ENCODE data around the gene ZFP36L2. TPM values are rescaled to one million over a fixed set of nuclear protein-coding genes. Genes with fewer than 3 reads are reported as not detected.

ZFP36L2 gene
- total and polyA plus RNA-seq, 9 of the 15 experiments (the other 6 are each of a cell fraction or from before 2014, with no cell fraction given) = 4.1 to 60.6 (median 20.3) TPM

GRCh38 chr2:43269074-43269572 lies 42.7 kb upstream of the ZFP36L2 start (continued):
- TF ChIP-seq HES1 (IDR thresholded peaks at IDR 0.05; ENCODE audit: low read depth) (no peak), KLF6 (CRISPR knock-in tag; IDR thresholded peaks at IDR 0.05; ENCODE audit: borderline replicate concordance) (no peak), TSC22D4 (tag; IDR thresholded peaks at IDR 0.05) (no peak), CCAR2 (IDR thresholded peaks at IDR 0.05; ENCODE audit: low read depth, low read length) (no peak), ZNF586 (CRISPR knock-in tag; conservative IDR thresholded peaks at IDR 0.05) (no peak), SMAD2 (IDR thresholded peaks at IDR 0.05; ENCODE audit: low read depth, low read length) (no peak), HDGF (IDR thresholded peaks at IDR 0.05) (no peak), TCF3 (CRISPR knock-in tag; IDR thresholded peaks at IDR 0.05) (peak; percentile 60; the same call in 1 of the 2 replicates), ZNF609 (CRISPR knock-in tag; IDR thresholded peaks at IDR 0.05; ENCODE audit: borderline replicate concordance) (no peak), FUS (optimal IDR thresholded peaks at IDR 0.05; ENCODE audit: low read depth, low read length) (no peak), ZFP1 (CRISPR knock-in tag; IDR thresholded peaks at IDR 0.05) (no peak), CREM (IDR thresholded peaks at IDR 0.05; ENCODE audit: low read depth) (peak; percentile 47), ZNF592 (IDR thresholded peaks at IDR 0.05) (peak; percentile 50; the same call in 1 of the 2 replicates), ZBTB26 (CRISPR knock-in tag; IDR thresholded peaks at IDR 0.05) (no peak), POLR2B (IDR thresholded peaks at IDR 0.05; ENCODE audit: low read depth, partially characterized antibody) (no peak), SMARCA4 (IDR thresholded peaks at IDR 0.05) (no peak), GTF2E2 (tag; IDR thresholded peaks at IDR 0.05) (no peak), CEBPG (CRISPR knock-in tag; IDR thresholded peaks at IDR 0.05) (peak; percentile 73; the same call in 1 of the 2 replicates), CEBPG (tag; conservative IDR thresholded peaks at IDR 0.05 in 1 of 2, IDR thresholded peaks at IDR 0.05 in 1 of 2) (no peak; a peak in 1 of 4 replicates)

Measured in K562 (cell line).